Activated naive CD8-positive, alpha-beta T cell treated with anti-CD3 and anti-CD28 coated beads, Interleukin-2, amount 10 ng/mL, durations not matched to agents 7 days and 5 days (primary cell): ENCODE measurements around the gene LAMB1. TPM values are rescaled to one million over a fixed set of nuclear protein-coding genes. Genes with fewer than 3 reads are reported as not detected.

ENCODE experiments used
- ATAC-seq: fragments of 150-1000 bp; cut with Tn5 transposase; one replicate; pipeline ENCODE4 v1.10.0; 2021; ENCODE audit warnings: low read depth, moderate library complexity
- POLR2A ChIA-PET: fragments of 350-600 bp; sonication (Branson Sonifier 250); formaldehyde crosslinking; loops from one replicate; lab custom pipeline; 2021; ENCODE audit warnings: antibody characterized with exemption; lab: Charles Lee
- DNase-seq: peaks from one replicate; pipeline ENCODE4 v3.0.0; 2021
- H3K27ac Mint-ChIP-seq: one replicate; pipeline ENCODE4 v1.8.0; 2022; ENCODE audit warnings: mild to moderate bottlenecking, mixed read lengths
- H3K27me3 Mint-ChIP-seq: one replicate; pipeline ENCODE4 v1.8.0; 2022; ENCODE audit warnings: mild to moderate bottlenecking, moderate library complexity, mixed read lengths
- H3K36me3 Mint-ChIP-seq: one replicate; pipeline ENCODE4 v1.8.0; 2021; ENCODE audit warnings: mild to moderate bottlenecking, mixed read lengths
- H3K4me1 Mint-ChIP-seq: one replicate; pipeline ENCODE4 v1.8.0; 2021; ENCODE audit warnings: mixed read lengths
- H3K4me3 Mint-ChIP-seq: one replicate; pipeline ENCODE4 v1.8.0; 2022; ENCODE audit warnings: mild to moderate bottlenecking, moderate library complexity, mixed read lengths
- H3K9me3 Mint-ChIP-seq: one replicate; pipeline ENCODE4 v1.8.0; 2021; ENCODE audit warnings: mixed read lengths
- total RNA-seq, 2 experiments: library from RNA; stranded (reverse); gene quantifications; one replicate each; pipeline ENCODE4 v1.2.3, GENCODE V29; 2021

The LAMB1 gene
- total RNA-seq, 2 experiments from 2014 or later, result not detected

DNA sequence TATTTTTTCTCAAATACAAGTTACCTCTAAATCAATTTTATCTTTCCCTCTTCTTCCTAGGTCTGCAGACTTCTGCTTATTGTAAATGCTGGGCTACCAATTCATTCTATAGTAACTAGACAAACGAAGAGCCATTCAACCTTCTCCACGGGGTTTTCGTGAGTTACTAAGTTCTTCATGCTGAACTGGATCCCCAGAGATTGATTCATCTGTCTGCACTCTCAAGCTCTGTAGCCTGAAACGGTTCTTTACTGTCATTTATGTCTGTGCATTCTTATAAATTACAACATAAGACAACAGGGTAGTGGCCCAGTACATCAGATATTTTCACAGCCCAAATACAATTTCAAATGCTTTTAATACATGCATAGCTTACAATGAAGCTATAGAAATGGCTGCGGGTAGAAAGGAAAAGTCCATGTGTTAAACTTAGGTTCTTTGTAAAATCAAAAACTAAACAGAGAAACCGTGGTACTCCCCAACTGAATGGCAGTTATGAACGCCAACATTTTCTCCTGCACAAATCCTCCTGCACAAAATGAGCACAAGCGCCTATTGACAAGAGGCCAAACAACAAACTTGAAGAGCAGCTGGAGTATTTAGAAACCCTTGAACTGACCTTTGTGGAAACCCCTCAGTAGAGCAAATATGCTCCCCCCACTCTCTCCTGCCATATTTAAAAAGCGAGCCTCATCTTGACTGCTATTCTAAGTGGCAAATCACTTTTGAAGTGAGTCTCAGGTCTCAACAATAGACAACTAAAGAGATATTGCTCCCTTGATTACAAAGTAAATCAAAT, 20.7 kb downstream of the LAMB1 start:
- Mint-ChIP-seq H3K36me3 (no peaks in the 10 kb centered on the region), H3K4me3 (no peak overlapping the region), H3K4me1 (no peaks in the 10 kb centered on the region), H3K9me3 (no peaks in the 10 kb centered on the region), H3K27ac (no peak overlapping the region), H3K27me3 (peaks cover 11% of the 10 kb centered on the region)
- DNase-seq (no peak), ATAC-seq (no peak)
- POLR2A ChIA-PET, result no interaction called here

DNA sequence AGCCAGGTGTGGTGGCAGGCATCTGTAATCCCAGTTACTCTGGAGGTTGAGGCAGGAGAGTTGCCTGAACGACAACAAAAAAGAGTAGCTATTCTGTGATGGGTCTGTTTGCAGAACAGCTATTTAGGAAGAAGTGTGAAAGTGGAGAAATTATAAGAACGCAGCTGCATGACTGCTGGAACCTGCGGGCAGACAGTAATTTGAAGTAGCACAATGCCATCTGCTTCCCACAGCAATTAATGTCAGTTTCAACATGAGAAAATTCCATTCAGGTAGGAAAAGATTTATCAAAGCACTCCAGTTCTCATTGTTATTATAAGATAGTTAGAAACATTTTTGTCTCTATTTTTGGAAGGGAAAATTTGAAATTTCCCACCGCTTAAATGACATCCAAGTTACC, 21.5 kb downstream of the LAMB1 start:
- H3K4me1 Mint-ChIP-seq, result no peaks in the 10 kb centered on the region
- H3K27ac Mint-ChIP-seq, result no peak overlapping the region
- H3K27me3 Mint-ChIP-seq, result peaks cover 10% of the 10 kb centered on the region
- POLR2A ChIA-PET, result no interaction called here
- no peaks in the 10 kb centered on the region for H3K36me3 Mint-ChIP-seq
- ATAC-seq (no peak), DNase-seq (no peak)
- no peak overlapping the region for H3K4me3 Mint-ChIP-seq
- H3K9me3 Mint-ChIP-seq, result no peaks in the 10 kb centered on the region

DNA sequence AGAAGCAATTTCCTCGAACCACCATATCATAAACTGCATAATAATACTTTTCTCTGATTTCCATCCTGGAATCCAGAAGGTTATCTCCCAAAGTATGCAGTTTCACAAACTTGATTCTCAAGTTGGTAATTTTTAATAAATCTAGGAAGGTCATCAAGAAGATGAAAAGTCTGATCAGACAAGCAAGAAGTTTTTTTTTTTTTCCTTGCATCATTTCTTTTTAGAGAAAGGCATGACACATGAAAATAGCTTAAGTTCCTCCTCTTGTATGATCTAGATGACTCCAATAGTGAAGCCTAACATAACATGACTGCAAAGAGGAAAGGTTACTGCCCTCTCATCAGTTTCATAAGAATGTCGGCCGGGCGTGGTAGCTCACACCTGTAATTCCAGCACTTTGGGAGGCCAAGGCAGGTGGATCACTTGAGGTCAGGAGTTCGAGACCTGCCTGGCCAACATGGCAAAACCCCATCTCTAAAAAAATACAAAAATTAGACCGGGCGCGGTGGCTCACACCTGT, 22.2 kb downstream of the LAMB1 start:
- POLR2A ChIA-PET, result no interaction called here
- Mint-ChIP-seq H3K9me3 (no peaks in the 10 kb centered on the region), H3K4me3 (no peak overlapping the region), H3K36me3 (no peaks in the 10 kb centered on the region), H3K27me3 (peaks cover 5% of the 10 kb centered on the region), H3K27ac (no peak overlapping the region), H3K4me1 (no peaks in the 10 kb centered on the region)
- ATAC-seq, result no peak
- DNase-seq, result no peak

DNA sequence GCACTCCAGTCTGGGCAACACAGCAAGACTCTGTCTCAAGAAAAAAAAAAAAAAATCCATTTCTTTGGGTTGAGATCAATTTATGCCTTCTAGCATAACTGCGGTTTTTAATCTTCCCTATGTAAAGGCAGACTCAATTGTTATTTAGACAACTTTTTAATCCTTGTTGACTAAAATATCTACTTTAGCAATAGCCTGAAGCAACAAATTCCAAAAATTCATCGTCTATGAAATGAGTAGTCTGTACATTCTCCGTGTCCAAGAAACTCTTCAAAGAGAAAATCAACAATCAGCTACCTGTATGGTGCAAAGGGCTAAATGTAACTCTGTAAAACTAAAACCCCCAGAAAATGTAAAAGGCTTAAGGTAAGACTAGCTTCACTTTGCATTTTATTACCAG, 22.8 kb downstream of the LAMB1 start:
- Mint-ChIP-seq H3K4me1 (no peaks in the 10 kb centered on the region), H3K27ac (no peak overlapping the region), H3K9me3 (no peaks in the 10 kb centered on the region), H3K36me3 (no peaks in the 10 kb centered on the region), H3K27me3 (peaks cover 4% of the 10 kb centered on the region), H3K4me3 (no peak overlapping the region)
- no peak for ATAC-seq
- POLR2A ChIA-PET, result no interaction called here
- no peak for DNase-seq

DNA sequence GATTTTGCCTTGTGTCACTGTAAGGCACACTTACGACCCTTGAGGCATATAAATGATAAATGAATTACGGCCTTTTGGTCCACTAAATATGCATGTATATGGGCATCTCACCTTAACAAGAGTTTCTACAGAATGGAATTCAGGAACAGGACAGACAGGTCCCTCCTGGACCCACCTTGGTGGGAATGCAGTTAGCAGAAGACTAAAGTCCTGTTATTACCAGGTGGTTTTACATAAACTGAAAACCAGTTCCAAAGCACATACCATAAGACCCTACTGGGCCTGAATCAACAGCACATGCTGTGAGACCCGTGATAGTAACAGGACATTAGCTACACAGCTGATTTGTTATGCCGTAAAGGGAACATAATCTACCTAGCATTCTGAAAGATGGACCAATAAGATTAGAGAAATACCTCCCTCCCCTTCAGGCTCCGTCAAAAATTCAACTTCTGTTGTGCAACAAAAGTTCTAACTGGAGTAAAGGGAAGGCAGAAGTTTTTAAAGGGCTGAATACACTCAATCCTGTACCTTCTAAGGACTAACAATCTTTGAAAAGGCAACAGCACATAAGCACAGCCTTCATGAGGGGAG, 24.0 kb downstream of the LAMB1 start:
- Mint-ChIP-seq H3K27me3 (peaks cover 4% of the 10 kb centered on the region), H3K4me3 (no peak overlapping the region)
- POLR2A ChIA-PET, result no interaction called here

DNA sequence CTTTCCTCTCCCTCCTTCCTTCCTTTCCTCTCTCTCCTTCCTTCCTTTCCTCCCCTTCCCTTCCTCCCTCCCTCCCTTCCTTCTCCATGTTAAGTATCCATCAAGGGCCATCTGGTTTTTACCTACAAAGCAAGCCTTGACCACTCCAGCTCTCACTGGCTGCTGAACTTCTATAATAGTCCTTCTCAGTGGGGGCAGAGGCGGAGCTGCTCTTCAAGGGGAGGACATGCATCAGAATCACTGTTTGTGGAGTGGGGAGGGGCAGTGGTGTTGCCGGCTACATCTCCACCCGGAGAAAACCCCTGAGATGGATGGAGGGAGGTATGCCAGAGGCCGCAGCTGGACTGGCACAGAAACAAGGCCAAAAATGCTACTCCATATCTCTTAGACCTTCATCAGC, 25.9 kb downstream of the LAMB1 start:
- Mint-ChIP-seq H3K27me3 (peaks cover 10% of the 10 kb centered on the region), H3K9me3 (no peaks in the 10 kb centered on the region), H3K4me1 (no peaks in the 10 kb centered on the region), H3K4me3 (no peak overlapping the region), H3K27ac (no peak overlapping the region), H3K36me3 (no peaks in the 10 kb centered on the region)
- DNase-seq (no peak), ATAC-seq (no peak)
- POLR2A ChIA-PET, result no interaction called here

More for the DNA sequence above, 24.0 kb downstream of the LAMB1 start:
- ATAC-seq (no peak), DNase-seq (no peak)
- Mint-ChIP-seq H3K36me3 (no peaks in the 10 kb centered on the region), H3K4me1 (no peaks in the 10 kb centered on the region), H3K27ac (no peak overlapping the region), H3K9me3 (no peaks in the 10 kb centered on the region)

DNA sequence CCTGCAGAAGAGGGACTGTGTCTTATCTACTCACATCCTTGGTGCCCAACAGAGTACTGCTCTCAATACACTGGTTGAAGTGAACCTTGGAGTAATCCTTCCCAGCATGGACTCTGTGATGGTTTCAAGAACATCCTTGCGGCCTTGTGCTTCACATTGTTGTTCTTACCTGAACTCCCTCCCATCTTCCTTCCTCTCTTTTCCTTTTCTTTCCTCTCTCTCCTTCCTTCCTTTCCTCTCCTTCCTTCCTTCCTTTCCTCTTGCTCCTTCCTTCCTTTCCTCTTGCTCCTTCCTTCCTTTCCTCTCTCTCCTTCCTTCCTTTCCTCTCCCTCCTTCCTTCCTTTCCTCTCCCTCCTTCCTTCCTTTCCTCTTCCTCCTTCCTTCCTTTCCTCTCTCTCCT, 26.3 kb downstream of the LAMB1 start:
- no peak overlapping the region for H3K4me3 Mint-ChIP-seq
- H3K27ac Mint-ChIP-seq, result no peak overlapping the region
- H3K36me3 Mint-ChIP-seq, result no peaks in the 10 kb centered on the region
- POLR2A ChIA-PET, result no interaction called here
- H3K27me3 Mint-ChIP-seq, result peaks cover 10% of the 10 kb centered on the region
- ATAC-seq (no peak), DNase-seq (no peak)
- H3K9me3 Mint-ChIP-seq, result no peaks in the 10 kb centered on the region
- H3K4me1 Mint-ChIP-seq, result no peaks in the 10 kb centered on the region

DNA sequence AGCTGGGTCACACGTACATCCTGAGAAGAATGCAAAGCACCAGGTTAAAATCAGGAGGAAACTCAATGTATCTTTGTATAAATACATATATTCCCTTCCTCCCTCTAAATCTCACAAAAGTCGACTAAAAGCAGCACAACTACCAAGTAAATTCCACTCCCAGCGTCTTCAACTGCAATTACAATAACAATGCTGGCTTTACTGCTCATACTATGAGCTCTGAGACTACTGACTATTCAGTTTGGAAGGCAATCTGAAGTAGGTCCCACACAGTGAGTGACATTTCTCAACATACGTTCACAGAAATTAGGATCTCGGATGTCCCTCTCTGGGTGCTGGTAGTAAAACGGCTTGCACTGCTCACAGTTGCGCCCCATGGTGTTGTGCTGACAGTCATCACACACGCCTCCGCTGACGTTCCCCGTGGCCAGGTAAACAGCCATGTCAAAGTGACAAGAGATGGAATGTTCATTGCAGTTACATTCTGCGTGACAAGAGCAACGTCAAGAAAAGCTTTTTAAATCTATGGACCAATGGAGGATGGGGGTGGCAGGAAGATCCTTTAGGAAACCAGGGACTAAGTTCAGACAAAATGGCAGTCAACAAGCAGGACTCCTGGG, 27.5 kb downstream of the LAMB1 start:
- no peak for ATAC-seq
- Mint-ChIP-seq H3K4me3 (no peak overlapping the region), H3K27me3 (peaks cover 8% of the 10 kb centered on the region)

DNA sequence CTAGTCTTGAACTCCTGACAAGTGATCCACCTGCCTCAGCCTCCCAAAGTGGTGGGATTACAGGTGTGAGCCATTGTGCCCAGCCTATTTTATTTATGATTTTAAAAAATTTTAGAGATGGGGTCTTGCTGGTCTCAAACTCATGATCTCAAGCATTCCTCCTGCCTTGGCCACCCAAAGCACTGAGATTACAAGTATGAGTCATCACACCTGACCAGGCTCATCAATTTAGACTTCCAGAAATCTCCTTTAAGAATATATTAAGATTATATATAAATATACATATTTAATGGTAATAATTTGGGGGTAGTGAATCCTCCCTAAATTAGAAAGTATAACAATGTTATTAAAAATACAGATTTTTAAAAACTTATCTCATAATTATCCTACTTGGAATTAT, 29.1 kb downstream of the LAMB1 start:
- H3K36me3 Mint-ChIP-seq, result no peaks in the 10 kb centered on the region
- ATAC-seq, result no peak
- H3K4me1 Mint-ChIP-seq, result no peaks in the 10 kb centered on the region

More for the DNA sequence above, 27.5 kb downstream of the LAMB1 start:
- Mint-ChIP-seq H3K9me3 (no peaks in the 10 kb centered on the region), H3K4me1 (no peaks in the 10 kb centered on the region), H3K27ac (no peak overlapping the region), H3K36me3 (no peaks in the 10 kb centered on the region)
- DNase-seq, result no peak
- POLR2A ChIA-PET, result no interaction called here

DNA sequence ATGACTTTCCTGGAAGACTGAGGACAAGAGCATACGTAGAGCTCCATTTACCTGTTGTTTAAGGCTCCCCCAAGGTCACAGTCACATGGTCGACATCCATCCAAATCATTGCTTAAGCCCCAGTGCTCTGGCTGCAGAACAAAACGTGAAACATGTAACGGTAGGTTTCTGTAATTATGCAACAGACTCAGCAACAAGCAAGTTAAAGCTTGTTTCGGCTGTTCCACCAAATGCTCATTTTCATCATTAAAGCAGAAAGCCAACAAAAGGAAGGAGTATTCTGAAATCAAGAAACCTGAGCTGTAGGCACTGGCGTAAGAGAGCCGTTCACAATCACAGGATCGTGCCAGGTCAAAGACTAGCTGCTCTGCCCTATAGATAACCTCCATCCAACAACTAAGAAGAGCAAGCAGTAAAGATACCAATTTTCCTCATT, 30.0 kb downstream of the LAMB1 start:
- no peak for ATAC-seq
- H3K36me3 Mint-ChIP-seq, result no peaks in the 10 kb centered on the region

More for the DNA sequence above, 29.1 kb downstream of the LAMB1 start:
- POLR2A ChIA-PET, result no interaction called here
- DNase-seq, result no peak
- Mint-ChIP-seq H3K27ac (no peak overlapping the region), H3K27me3 (peaks cover 10% of the 10 kb centered on the region), H3K4me3 (no peak overlapping the region), H3K9me3 (no peaks in the 10 kb centered on the region)

DNA sequence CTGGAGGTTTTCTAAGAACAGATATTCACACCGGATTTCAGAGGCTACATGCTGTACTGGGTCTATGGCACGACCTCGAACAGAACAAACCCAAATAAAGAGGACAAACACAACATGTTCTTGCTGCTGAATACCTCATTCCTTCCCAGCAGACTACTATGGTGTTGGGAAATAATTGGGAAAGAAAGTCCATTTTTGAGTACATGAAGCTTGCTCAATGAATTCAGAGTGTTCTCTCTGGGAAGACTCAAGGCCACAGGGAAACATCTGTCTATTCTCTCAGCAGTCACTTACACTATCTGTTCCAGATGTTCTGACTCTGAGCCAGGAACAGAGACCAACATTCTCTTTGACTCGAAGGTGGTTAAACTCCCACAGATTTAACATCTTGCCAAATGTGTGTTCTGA, 30.9 kb downstream of the LAMB1 start:
- Mint-ChIP-seq H3K27ac (no peak overlapping the region), H3K36me3 (no peaks in the 10 kb centered on the region), H3K4me1 (no peaks in the 10 kb centered on the region), H3K4me3 (no peak overlapping the region), H3K9me3 (no peaks in the 10 kb centered on the region), H3K27me3 (peaks cover 9% of the 10 kb centered on the region)
- ATAC-seq (no peak), DNase-seq (no peak)
- POLR2A ChIA-PET, result no interaction called here

More for the DNA sequence above, 30.0 kb downstream of the LAMB1 start:
- POLR2A ChIA-PET, result no interaction called here
- Mint-ChIP-seq H3K4me1 (no peaks in the 10 kb centered on the region), H3K27ac (no peak overlapping the region), H3K27me3 (peaks cover 10% of the 10 kb centered on the region), H3K9me3 (no peaks in the 10 kb centered on the region), H3K4me3 (no peak overlapping the region)
- DNase-seq, result no peak

DNA sequence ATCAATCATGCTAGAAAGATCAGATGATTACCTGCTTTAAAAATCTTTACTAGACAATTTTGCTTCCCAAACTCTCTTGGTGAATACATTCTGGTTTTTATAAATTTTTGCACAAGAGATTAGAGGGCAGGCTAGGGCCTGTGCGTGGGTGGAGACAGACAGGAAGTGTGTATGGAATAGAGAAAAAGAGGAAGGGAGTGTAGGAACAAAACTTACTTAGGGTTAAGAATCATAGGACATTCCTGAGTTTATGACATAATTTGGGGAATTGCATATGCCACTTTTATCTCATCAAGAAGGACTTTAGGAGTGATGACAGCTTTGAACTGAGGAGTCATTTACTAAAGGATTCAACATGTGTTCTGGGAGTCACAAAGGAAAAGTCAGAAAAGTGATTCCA, 31.3 kb downstream of the LAMB1 start:
- DNase-seq (no peak), ATAC-seq (no peak)
- Mint-ChIP-seq H3K27me3 (peaks cover 9% of the 10 kb centered on the region), H3K27ac (no peak overlapping the region), H3K36me3 (no peaks in the 10 kb centered on the region), H3K9me3 (no peaks in the 10 kb centered on the region), H3K4me3 (no peak overlapping the region), H3K4me1 (no peaks in the 10 kb centered on the region)
- POLR2A ChIA-PET, result no interaction called here

DNA sequence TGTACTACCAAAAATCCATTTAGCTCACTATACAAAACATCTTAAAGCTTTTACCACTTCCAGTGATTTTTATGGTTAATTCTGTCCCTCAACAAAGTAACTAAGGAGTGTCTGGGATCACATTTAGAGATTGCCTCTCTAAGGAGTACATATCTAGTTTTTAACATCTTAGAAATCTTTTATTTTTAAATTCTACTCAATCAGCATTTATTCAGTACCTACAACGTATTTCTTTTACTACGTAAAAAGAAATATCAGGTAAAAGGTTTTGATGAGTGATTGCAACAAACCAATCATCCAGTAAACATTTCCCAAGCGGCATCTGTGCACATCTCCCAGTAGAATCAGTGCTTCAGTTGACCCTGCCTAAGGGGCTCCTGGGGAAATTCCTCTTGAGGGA, 31.9 kb downstream of the LAMB1 start:
- DNase-seq (no peak), ATAC-seq (no peak)
- H3K4me1 Mint-ChIP-seq, result no peaks in the 10 kb centered on the region
- H3K27ac Mint-ChIP-seq, result no peak overlapping the region
- POLR2A ChIA-PET, result no interaction called here
- H3K9me3 Mint-ChIP-seq, result no peaks in the 10 kb centered on the region
- no peak overlapping the region for H3K4me3 Mint-ChIP-seq
- H3K36me3 Mint-ChIP-seq, result no peaks in the 10 kb centered on the region
- H3K27me3 Mint-ChIP-seq, result peaks cover 9% of the 10 kb centered on the region

DNA sequence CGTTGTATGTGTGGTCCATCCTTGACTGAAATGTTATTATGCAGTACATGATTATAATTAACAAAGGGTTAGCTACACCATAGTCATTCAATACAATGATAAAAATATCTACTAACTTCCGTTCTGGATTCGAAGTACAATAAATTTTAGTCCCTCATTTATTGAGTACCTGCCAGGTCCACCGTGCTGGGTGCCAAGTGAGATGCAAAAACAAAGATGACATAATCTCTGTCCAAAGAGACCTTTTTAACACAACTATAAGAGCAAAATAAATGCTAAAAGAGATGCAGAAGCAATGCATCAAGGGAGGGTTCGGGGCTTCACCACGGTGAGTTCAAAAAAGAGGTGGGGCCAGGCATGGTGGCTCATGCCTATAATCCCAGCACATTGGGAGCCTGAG, 33.1 kb downstream of the LAMB1 start:
- peaks cover 9% of the 10 kb centered on the region for H3K27me3 Mint-ChIP-seq
- H3K9me3 Mint-ChIP-seq, result no peaks in the 10 kb centered on the region
- no peaks in the 10 kb centered on the region for H3K4me1 Mint-ChIP-seq
- no peak for DNase-seq
- H3K4me3 Mint-ChIP-seq, result no peak overlapping the region
- no peaks in the 10 kb centered on the region for H3K36me3 Mint-ChIP-seq
- H3K27ac Mint-ChIP-seq, result no peak overlapping the region
- POLR2A ChIA-PET, result no interaction called here
- ATAC-seq, result no peak
